OCI-LY1 (cell line): ENCODE results near the gene CEP85.

Source experiments
- EZH2 ChIP-seq: fragments of 200-600 bp; sonication (generic), shearing (Covaris generic); IDR thresholded peaks from 2 replicates; pipeline ENCODE4 v1.8.0; 2017; ENCODE audit warnings: borderline replicate concordance, mixed run types, mild to moderate bottlenecking, antibody characterized with exemption, low read length, moderate library complexity, mixed read lengths
- TF ChIP-seq, protein P1 (sequence below): fragments of 200-600 bp; sonication (generic), shearing (Covaris generic); IDR thresholded peaks from 2 replicates; pipeline ENCODE4 v1.5.1; 2017; ENCODE audit warnings: mild to moderate bottlenecking, antibody characterized with exemption, low read length, moderate library complexity, mixed read lengths

DNA sequence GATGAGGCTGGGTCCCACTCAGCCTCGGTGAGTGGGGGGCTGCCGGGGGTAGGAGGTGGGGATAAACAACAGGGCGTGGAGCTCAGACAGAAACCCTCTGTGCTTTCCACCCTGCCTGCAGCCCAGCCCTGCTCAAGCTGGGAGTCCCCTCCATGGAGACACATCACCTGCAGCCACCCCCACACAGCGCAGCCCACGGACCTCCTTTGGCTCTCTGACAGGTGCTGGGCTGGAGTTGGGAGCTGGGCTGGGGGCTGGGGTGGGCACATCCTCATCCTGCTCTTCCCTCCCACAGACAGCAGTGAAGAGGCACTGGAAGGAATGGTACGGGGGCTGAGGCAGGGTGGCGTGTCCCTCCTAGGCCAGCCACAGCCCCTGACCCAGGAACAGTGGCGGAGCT, 45.5 kb upstream of the CEP85 start:
- TF ChIP-seq, protein P1, sequence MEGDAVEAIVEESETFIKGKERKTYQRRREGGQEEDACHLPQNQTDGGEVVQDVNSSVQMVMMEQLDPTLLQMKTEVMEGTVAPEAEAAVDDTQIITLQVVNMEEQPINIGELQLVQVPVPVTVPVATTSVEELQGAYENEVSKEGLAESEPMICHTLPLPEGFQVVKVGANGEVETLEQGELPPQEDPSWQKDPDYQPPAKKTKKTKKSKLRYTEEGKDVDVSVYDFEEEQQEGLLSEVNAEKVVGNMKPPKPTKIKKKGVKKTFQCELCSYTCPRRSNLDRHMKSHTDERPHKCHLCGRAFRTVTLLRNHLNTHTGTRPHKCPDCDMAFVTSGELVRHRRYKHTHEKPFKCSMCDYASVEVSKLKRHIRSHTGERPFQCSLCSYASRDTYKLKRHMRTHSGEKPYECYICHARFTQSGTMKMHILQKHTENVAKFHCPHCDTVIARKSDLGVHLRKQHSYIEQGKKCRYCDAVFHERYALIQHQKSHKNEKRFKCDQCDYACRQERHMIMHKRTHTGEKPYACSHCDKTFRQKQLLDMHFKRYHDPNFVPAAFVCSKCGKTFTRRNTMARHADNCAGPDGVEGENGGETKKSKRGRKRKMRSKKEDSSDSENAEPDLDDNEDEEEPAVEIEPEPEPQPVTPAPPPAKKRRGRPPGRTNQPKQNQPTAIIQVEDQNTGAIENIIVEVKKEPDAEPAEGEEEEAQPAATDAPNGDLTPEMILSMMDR: no peak
- no peak for TF ChIP-seq EZH2
